Activated B cell treated with CpG ODN at 0.5 μM for 24 hours (primary cell): ENCODE measurements around the gene CADM2. TPM values are rescaled to one million over a fixed set of nuclear protein-coding genes. Genes with fewer than 3 reads are reported as not detected.

ENCODE experiments used
- ATAC-seq: fragments of 200-7000 bp; cut with Tn5 transposase; one replicate; pipeline ENCODE4 v1.10.0; 2021; ENCODE audit warnings: low read depth, mild to moderate bottlenecking, moderate library complexity
- CTCF ChIA-PET: fragments of 350-600 bp; sonication (Branson Sonifier 250); formaldehyde crosslinking; loops from one replicate; lab custom pipeline; 2021; ENCODE audit warnings: antibody characterized with exemption; lab: Charles Lee
- POLR2A ChIA-PET: fragments of 350-600 bp; sonication (Branson Sonifier 250); formaldehyde crosslinking; loops from one replicate; lab custom pipeline; 2021; ENCODE audit warnings: antibody characterized with exemption; lab: Charles Lee
- DNase-seq: peaks from one replicate; pipeline ENCODE4 v3.0.0; 2022
- H3K27ac Mint-ChIP-seq: one replicate; pipeline ENCODE4 v1.8.0; 2020; ENCODE audit warnings: mixed read lengths
- H3K27me3 Mint-ChIP-seq: one replicate; pipeline ENCODE4 v1.8.0; 2021; ENCODE audit warnings: mixed read lengths
- H3K36me3 Mint-ChIP-seq: one replicate; pipeline ENCODE4 v1.8.0; 2021; ENCODE audit warnings: low read depth, mixed read lengths
- H3K4me1 Mint-ChIP-seq: one replicate; pipeline ENCODE4 v1.8.0; 2021; ENCODE audit warnings: mixed read lengths
- H3K4me3 Mint-ChIP-seq: one replicate; pipeline ENCODE4 v1.8.0; 2020; ENCODE audit warnings: mild to moderate bottlenecking, mixed read lengths
- H3K9me3 Mint-ChIP-seq: one replicate; pipeline ENCODE4 v1.8.0; 2020; ENCODE audit warnings: mixed read lengths
- intact Hi-C: fragments of 100-400 bp; cut with micrococcal nuclease; formaldehyde crosslinking; loops from one replicate; pipeline ENCODE4 v1.15.1; 2024
- total RNA-seq: library from RNA; stranded (reverse); gene quantifications from 2 replicates; pipeline ENCODE4 v1.2.3, GENCODE V29; 2022
- TF ChIP-seq, protein P1 (sequence below): fragments of 200-600 bp; IDR thresholded peaks from one replicate; pipeline ENCODE4 v1.8.0; 2022; ENCODE audit warnings: antibody characterized with exemption, mild to moderate bottlenecking

Gene CADM2
- total RNA-seq, 1 donor from 2014 or later = not detected

DNA sequence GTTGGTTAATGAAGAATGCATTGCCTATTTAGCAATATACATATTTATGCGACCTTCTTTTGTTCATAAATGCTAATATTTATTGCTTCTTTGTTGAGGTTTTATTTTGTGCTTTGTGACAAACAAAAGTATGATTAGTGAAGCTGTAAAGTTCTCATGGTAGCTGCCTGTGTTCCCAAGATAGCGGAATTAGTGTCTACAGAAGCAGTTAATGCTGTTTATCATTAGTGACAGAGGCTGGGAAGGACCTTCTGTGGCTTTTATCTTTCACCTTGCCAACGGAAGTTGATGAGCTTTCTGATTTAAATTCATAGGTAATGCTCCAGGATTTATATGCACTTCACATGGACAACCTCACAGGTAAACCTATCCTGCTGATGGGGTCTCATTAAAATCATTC lies 418.3 kb downstream of the CADM2 start:
- TF ChIP-seq, protein P1, sequence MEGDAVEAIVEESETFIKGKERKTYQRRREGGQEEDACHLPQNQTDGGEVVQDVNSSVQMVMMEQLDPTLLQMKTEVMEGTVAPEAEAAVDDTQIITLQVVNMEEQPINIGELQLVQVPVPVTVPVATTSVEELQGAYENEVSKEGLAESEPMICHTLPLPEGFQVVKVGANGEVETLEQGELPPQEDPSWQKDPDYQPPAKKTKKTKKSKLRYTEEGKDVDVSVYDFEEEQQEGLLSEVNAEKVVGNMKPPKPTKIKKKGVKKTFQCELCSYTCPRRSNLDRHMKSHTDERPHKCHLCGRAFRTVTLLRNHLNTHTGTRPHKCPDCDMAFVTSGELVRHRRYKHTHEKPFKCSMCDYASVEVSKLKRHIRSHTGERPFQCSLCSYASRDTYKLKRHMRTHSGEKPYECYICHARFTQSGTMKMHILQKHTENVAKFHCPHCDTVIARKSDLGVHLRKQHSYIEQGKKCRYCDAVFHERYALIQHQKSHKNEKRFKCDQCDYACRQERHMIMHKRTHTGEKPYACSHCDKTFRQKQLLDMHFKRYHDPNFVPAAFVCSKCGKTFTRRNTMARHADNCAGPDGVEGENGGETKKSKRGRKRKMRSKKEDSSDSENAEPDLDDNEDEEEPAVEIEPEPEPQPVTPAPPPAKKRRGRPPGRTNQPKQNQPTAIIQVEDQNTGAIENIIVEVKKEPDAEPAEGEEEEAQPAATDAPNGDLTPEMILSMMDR = no peak
- CTCF ChIA-PET = no interaction called here
- Mint-ChIP-seq H3K4me1 (no peaks in the 10 kb centered on the region), H3K9me3 (peaks cover 9% of the 10 kb centered on the region), H3K27ac (no peak overlapping the region), H3K36me3 (no peaks in the 10 kb centered on the region), H3K4me3 (no peak overlapping the region), H3K27me3 (no peaks in the 10 kb centered on the region)
- no peak for DNase-seq
- POLR2A ChIA-PET = no interaction called here
- ATAC-seq = no peak
- intact Hi-C loops = no loop called here

DNA sequence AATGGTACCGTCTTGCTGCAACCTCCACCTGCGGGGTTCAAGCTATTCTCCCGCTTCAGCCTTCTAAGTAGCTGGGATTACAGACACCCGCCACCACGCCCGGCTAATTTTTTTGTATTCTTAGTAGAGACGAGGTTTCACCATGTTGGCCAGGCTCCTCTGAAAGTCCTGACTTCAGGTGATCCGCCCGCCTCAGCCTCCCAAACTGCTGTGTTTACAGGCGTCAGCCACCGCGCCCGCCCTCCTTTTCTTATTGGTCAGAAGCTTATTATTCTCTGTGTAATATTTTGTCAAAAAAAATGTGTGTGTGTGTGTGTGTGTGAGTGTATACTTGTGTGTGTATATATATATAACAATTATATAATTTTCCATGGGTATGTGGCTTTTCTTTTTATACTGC lies 425.6 kb downstream of the CADM2 start:
- POLR2A ChIA-PET = no interaction called here
- Mint-ChIP-seq H3K36me3 (no peaks in the 10 kb centered on the region), H3K27ac (no peak overlapping the region), H3K27me3 (no peaks in the 10 kb centered on the region), H3K4me3 (no peak overlapping the region), H3K9me3 (peaks cover 4% of the 10 kb centered on the region), H3K4me1 (no peaks in the 10 kb centered on the region)
- ATAC-seq (no peak), DNase-seq (no peak)
- TF ChIP-seq, protein P1 = no peak
- CTCF ChIA-PET = no interaction called here
- intact Hi-C loops = no loop called here

DNA sequence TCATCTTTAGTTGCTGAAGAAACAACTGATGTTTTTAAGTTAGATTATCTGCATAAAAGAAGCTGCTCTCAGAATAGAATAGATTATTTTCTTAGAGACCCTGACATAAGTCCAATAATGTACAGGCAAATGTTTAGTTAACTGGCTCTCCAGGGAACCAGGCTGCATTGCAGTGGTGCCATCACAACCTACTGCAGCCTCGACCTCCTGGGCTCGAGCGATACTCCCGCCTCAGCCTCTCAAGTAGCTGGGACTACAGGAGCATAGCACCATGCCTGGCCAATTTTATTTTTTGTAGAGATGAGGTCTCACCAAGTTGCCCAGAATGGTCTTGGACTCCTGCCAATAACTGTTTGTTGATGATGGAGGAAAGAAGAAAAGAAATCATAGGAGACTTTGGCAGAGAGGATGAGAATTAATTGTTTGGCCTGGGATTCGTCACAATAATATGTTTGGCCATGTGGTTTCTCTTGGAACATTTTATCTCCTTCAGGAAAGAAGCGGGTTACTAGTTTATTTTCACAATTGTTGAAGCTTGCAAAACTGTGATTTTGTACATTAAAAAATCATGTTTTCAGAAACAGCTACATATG lies 429.2 kb downstream of the CADM2 start:
- TF ChIP-seq, protein P1 = no peak
- no peak overlapping the region for H3K27ac Mint-ChIP-seq
- no peaks in the 10 kb centered on the region for H3K4me1 Mint-ChIP-seq
- no peak for DNase-seq
- H3K27me3 Mint-ChIP-seq = no peaks in the 10 kb centered on the region
- no peak overlapping the region for H3K4me3 Mint-ChIP-seq
- intact Hi-C loops = no loop called here
- ATAC-seq = no peak
- ChIA-PET POLR2A (no interaction called here), CTCF (no interaction called here)
- H3K36me3 Mint-ChIP-seq = no peaks in the 10 kb centered on the region
- H3K9me3 Mint-ChIP-seq = peaks cover 4% of the 10 kb centered on the region

DNA sequence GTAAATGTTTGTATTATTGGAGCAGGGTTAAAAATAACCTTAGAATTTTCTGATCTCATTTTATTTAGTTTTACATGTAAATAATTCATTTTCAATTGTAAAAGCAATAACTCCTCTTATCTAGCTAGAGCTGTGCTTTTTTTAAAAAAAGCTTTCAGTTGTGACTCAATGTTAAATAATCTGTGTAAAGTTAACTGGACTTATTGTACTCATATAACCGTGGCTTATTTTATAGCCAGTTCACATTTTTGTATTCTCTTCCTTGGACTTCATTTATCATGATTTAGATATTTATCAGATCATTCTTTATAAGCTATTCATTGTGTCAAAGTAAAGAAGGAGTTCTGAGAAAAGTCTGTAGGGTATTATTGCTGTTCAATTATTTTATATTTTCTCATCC lies 435.6 kb downstream of the CADM2 start:
- POLR2A ChIA-PET = no interaction called here
- H3K4me3 Mint-ChIP-seq = no peak overlapping the region
- intact Hi-C loops = no loop called here

DNA sequence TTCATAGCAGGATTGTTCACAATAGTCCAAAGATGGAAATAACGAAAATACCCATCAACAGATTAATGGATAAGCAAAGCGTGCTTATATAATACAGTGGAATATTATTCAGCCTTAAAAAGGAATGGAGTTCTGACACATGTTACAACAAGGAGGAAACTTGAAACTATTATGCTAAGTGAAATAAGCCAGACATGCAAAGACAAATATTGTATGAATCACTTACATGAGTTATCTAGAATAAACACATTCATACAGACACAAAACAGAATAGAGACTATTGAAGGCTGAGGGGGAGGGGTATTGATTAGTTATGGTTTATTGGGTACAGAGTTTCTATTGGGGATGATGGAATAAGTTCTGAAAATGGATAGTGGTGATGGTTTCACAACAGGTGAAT lies 438.6 kb downstream of the CADM2 start:
- ATAC-seq (no peak), DNase-seq (no peak)
- no peaks in the 10 kb centered on the region for H3K4me1 Mint-ChIP-seq
- ChIA-PET POLR2A (no interaction called here), CTCF (no interaction called here)
- no peak overlapping the region for H3K4me3 Mint-ChIP-seq
- H3K9me3 Mint-ChIP-seq = peaks cover 4% of the 10 kb centered on the region
- no peaks in the 10 kb centered on the region for H3K36me3 Mint-ChIP-seq
- no peaks in the 10 kb centered on the region for H3K27me3 Mint-ChIP-seq
- intact Hi-C loops = no loop called here
- H3K27ac Mint-ChIP-seq = no peak overlapping the region
- TF ChIP-seq, protein P1 = no peak

More for the DNA sequence above, 435.6 kb downstream of the CADM2 start:
- TF ChIP-seq, protein P1 = no peak
- H3K27me3 Mint-ChIP-seq = no peaks in the 10 kb centered on the region
- no peak overlapping the region for H3K27ac Mint-ChIP-seq
- DNase-seq (no peak), ATAC-seq (no peak)
- no peaks in the 10 kb centered on the region for H3K36me3 Mint-ChIP-seq
- H3K4me1 Mint-ChIP-seq = no peaks in the 10 kb centered on the region
- CTCF ChIA-PET = no interaction called here
- H3K9me3 Mint-ChIP-seq = peaks cover 4% of the 10 kb centered on the region
